GM12801 (cell line): ENCODE data around the gene C4orf51.

ENCODE experiments used
- CTCF ChIP-seq: IDR thresholded peaks from one replicate; pipeline ENCODE4 v1.5.1; 2011; ENCODE audit warnings: control low read depth; ENCODE audit not compliant: insufficient read length; ENCODE audit errors: extremely low read depth

The C4orf51 gene

GRCh38 chr4:145773581-145774234 lies 93.8 kb downstream of the C4orf51 start:
- TF ChIP-seq CTCF = no peak

GRCh38 chr4:145774473-145774872 lies 94.5 kb downstream of the C4orf51 start:
- TF ChIP-seq CTCF = no peak

GRCh38 chr4:145775406-145775805 lies 95.5 kb downstream of the C4orf51 start:
- TF ChIP-seq CTCF = no peak

GRCh38 chr4:145776208-145776607 lies 96.3 kb downstream of the C4orf51 start:
- no peak for TF ChIP-seq CTCF

DNA sequence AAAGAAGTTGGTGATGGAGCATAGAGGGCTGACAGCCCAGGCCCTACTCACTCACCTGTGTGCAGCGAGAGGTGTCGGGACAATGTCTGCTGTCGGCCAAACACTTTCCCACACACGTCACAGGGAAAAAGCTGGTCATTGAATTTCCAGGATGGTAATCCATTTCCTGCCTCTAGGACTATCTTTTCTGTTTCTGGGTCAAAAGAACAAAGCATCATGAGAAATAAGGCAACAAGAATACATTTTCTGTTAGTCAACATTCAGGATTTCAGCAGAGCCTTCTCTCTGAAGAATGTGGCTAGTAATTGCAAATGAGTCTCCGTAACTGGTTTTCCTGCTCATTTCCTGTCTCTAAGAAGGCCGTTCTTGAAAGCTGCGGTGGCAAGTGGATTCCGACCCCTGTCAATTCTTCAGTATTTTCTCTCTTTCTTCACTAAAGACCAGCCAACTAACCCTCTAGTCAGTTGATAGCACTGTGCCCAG lies 99.4 kb downstream of the C4orf51 start:
- TF ChIP-seq CTCF = no peak

- no peak for TF ChIP-seq CTCF
Observed at GRCh38 chr4:145781351-145781750, 101.4 kb downstream of the C4orf51 start.
